GM19468 (cell line): Measurements from ENCODE around the gene CLVS2.

ENCODE experiments used
- ATAC-seq: cut with Tn5 transposase; IDR thresholded peaks from one replicate; pipeline ENCODE4 v1.9.1; 2021; ENCODE audit warnings: mild to moderate bottlenecking, moderate library complexity, moderate number of reproducible peaks; ENCODE audit not compliant: unreplicated experiment; ENCODE audit errors: extremely low read depth

Gene CLVS2

GRCh38 chr6:123017104-123017682 is 21.2 kb downstream of the CLVS2 start:
- no peak for ATAC-seq

GRCh38 chr6:123022975-123023374 is 26.9 kb downstream of the CLVS2 start:
- no peak for ATAC-seq

GRCh38 chr6:123024976-123025375 is 28.9 kb downstream of the CLVS2 start:
- ATAC-seq, result no peak

- ATAC-seq, result no peak
Measured at GRCh38 chr6:123027408-123027807, 31.4 kb downstream of the CLVS2 start.

GRCh38 chr6:123028263-123028662 is 32.2 kb downstream of the CLVS2 start:
- ATAC-seq, result no peak

GRCh38 chr6:123030282-123030681 is 34.2 kb downstream of the CLVS2 start:
- no peak for ATAC-seq

GRCh38 chr6:123036648-123037047 is 40.6 kb downstream of the CLVS2 start:
- no peak for ATAC-seq

GRCh38 chr6:123039431-123039830 is 43.4 kb downstream of the CLVS2 start:
- no peak for ATAC-seq

- ATAC-seq, result no peak
Measured at GRCh38 chr6:123042401-123042800, 46.4 kb downstream of the CLVS2 start.

- no peak for ATAC-seq
Measured at GRCh38 chr6:123044341-123044860, 48.4 kb downstream of the CLVS2 start.

- ATAC-seq, result no peak
Measured at GRCh38 chr6:123053602-123054225, 57.7 kb downstream of the CLVS2 start.

GRCh38 chr6:123055256-123055655 is 59.2 kb downstream of the CLVS2 start:
- no peak for ATAC-seq

- ATAC-seq, result no peak
Measured at GRCh38 chr6:123062670-123063069, 66.6 kb downstream of the CLVS2 start.

- no peak for ATAC-seq
Measured at GRCh38 chr6:123064038-123064437, 68.0 kb downstream of the CLVS2 start.

GRCh38 chr6:123074616-123075015 is 78.6 kb downstream of the CLVS2 start:
- ATAC-seq, result no peak

- ATAC-seq, result no peak
Measured at GRCh38 chr6:123085403-123085802, 89.4 kb downstream of the CLVS2 start.

GRCh38 chr6:123089226-123089625 is 93.2 kb downstream of the CLVS2 start:
- ATAC-seq, result no peak

- ATAC-seq, result no peak
Measured at GRCh38 chr6:123091091-123091895, 95.3 kb downstream of the CLVS2 start.

- no peak for ATAC-seq
Measured at GRCh38 chr6:123091896-123092271, 95.8 kb downstream of the CLVS2 start.

GRCh38 chr6:123094795-123095194 is 98.8 kb downstream of the CLVS2 start:
- ATAC-seq, result no peak

GRCh38 chr6:123105561-123105960 is 109.5 kb downstream of the CLVS2 start:
- no peak for ATAC-seq
